Stimulated activated CD4-positive, alpha-beta T cell treated with anti-CD3 and anti-CD28 coated beads, TNF-alpha, amount 100 ng/mL, for 48 hours (primary cell): Measurements from ENCODE around the gene CLSTN1.
"Not testable (repeated sequence)": the region's sequence is repeated elsewhere in the genome, so short reads cannot be mapped to it uniquely, and the experiment has no call there.

Experiments
- DNase-seq, 3 donors: peaks; one replicate each; pipeline ENCODE4 v3.0.0-alpha.2; 2020; ENCODE audit warnings: low read depth in 3 of 3

The CLSTN1 gene

GRCh38 chr1:9825093-9826074, 1.6 kb upstream of the CLSTN1 start:
- DNase-seq: no peak

GRCh38 chr1:9824702-9825089, 931 bp upstream of the CLSTN1 start:
- no peak for DNase-seq

GRCh38 chr1:9823693-9823942, 147 bp downstream of the CLSTN1 start:
- DNase-seq: no peak

- DNase-seq: peak in 1 of 3 donors; percentile 25
These were observed 670 bp downstream of the CLSTN1 start for GRCh38 chr1:9822897-9823692.

GRCh38 chr1:9822490-9822889, 1.3 kb downstream of the CLSTN1 start:
- DNase-seq: no peak

- no peak for DNase-seq
These were observed 2.1 kb downstream of the CLSTN1 start for GRCh38 chr1:9821710-9822109.

GRCh38 chr1:9820521-9820920, 3.2 kb downstream of the CLSTN1 start:
- DNase-seq: no peak

GRCh38 chr1:9817734-9818133, 6.0 kb downstream of the CLSTN1 start:
- DNase-seq: no peak

GRCh38 chr1:9816199-9816598, 7.6 kb downstream of the CLSTN1 start:
- no peak for DNase-seq

GRCh38 chr1:9815150-9815549, 8.6 kb downstream of the CLSTN1 start:
- DNase-seq: no peak

GRCh38 chr1:9814619-9815018, 9.1 kb downstream of the CLSTN1 start:
- no peak for DNase-seq

GRCh38 chr1:9811239-9811966, 12.4 kb downstream of the CLSTN1 start:
- DNase-seq: no peak

GRCh38 chr1:9809100-9809510, 14.7 kb downstream of the CLSTN1 start:
- no peak for DNase-seq

GRCh38 chr1:9808459-9808858, 15.3 kb downstream of the CLSTN1 start:
- no peak for DNase-seq

- no peak for DNase-seq
These were observed 16.2 kb downstream of the CLSTN1 start for GRCh38 chr1:9807541-9807940.

- not testable (repeated sequence) for DNase-seq
These were observed 17.8 kb downstream of the CLSTN1 start for GRCh38 chr1:9805972-9806371.

- DNase-seq: no peak
These were observed 18.7 kb downstream of the CLSTN1 start for GRCh38 chr1:9805006-9805508.

GRCh38 chr1:9803003-9803918, 20.5 kb downstream of the CLSTN1 start:
- DNase-seq: not testable (repeated sequence)

- no peak for DNase-seq
These were observed 21.9 kb downstream of the CLSTN1 start for GRCh38 chr1:9801909-9802308.

- no peak for DNase-seq
These were observed 25.3 kb downstream of the CLSTN1 start for GRCh38 chr1:9798236-9799130.
